OCI-LY1 (cell line): ENCODE measurements around the gene MEA1.
A peak's percentile ranks its signal among the peaks of the same experiment; 100 is the strongest.

Experiments
- H2AFZ ChIP-seq: fragments of 200-600 bp; sonication (generic), shearing (Covaris generic); 2 replicates; pipeline ENCODE4 v1.6.0; 2014; ENCODE audit warnings: antibody characterized with exemption, mild to moderate bottlenecking, low read length
- H3F3A ChIP-seq: fragments of 200-600 bp; sonication (generic), shearing (Covaris generic); 2 replicates; pipeline ENCODE4 v1.6.0; 2014; ENCODE audit warnings: mild to moderate bottlenecking, antibody characterized with exemption, low read length, moderate library complexity; ENCODE audit not compliant: insufficient read depth
- H3K27ac ChIP-seq: fragments of 200-600 bp; sonication (generic); 2 replicates; pipeline ENCODE4 v1.5.1; 2014; ENCODE audit warnings: low read length, mixed run types, mild to moderate bottlenecking, low read depth; ENCODE audit not compliant: poor library complexity, severe bottlenecking
- H3K27me3 ChIP-seq: fragments of 200-600 bp; sonication (generic); 2 replicates; pipeline ENCODE4 v1.6.0; 2014; ENCODE audit warnings: antibody characterized with exemption, mild to moderate bottlenecking, low read length, moderate library complexity; ENCODE audit not compliant: insufficient read depth
- H3K36me3 ChIP-seq: fragments of 200-600 bp; sonication (generic); 2 replicates; pipeline ENCODE4 v1.6.1; 2014; ENCODE audit warnings: mild to moderate bottlenecking, antibody characterized with exemption, low read length, moderate library complexity, mixed read lengths; ENCODE audit not compliant: insufficient read depth
- H3K4me1 ChIP-seq: fragments of 200-600 bp; sonication (generic); 2 replicates; pipeline ENCODE4 v1.5.1; 2014; ENCODE audit warnings: mild to moderate bottlenecking, low read length, moderate library complexity; ENCODE audit not compliant: insufficient read depth, severe bottlenecking
- H3K4me2 ChIP-seq: fragments of 200-600 bp; sonication (generic), shearing (Covaris generic); 2 replicates; pipeline ENCODE4 v1.6.1; 2014; ENCODE audit warnings: low read length
- H3K4me3 ChIP-seq: fragments of 200-600 bp; sonication (generic); 2 replicates; pipeline ENCODE4 v1.5.1; 2014; ENCODE audit warnings: low read length, low read depth, mild to moderate bottlenecking, mixed read lengths; ENCODE audit not compliant: poor library complexity, severe bottlenecking
- H3K79me2 ChIP-seq: fragments of 200-600 bp; shearing (Covaris generic); 2 replicates; pipeline ENCODE4 v1.6.1; 2016; ENCODE audit warnings: mixed run types, low read length, mixed read lengths; ENCODE audit not compliant: insufficient read depth
- H3K9ac ChIP-seq: fragments of 200-600 bp; sonication (generic), shearing (Covaris generic); 2 replicates; pipeline ENCODE4 v1.6.1; 2014; ENCODE audit warnings: mild to moderate bottlenecking, low read length, mixed read lengths
- H3K9me2 ChIP-seq: fragments of 200-600 bp; sonication (generic), shearing (Covaris generic); 2 replicates; pipeline ENCODE4 v1.6.1; 2014; ENCODE audit warnings: low read depth, mild to moderate bottlenecking, low read length, mixed read lengths
- H3K9me3 ChIP-seq: fragments of 200-600 bp; shearing (Covaris generic); 2 replicates; pipeline ENCODE4 v1.6.1; 2014; ENCODE audit warnings: low read length, mixed read lengths
- H4K20me1 ChIP-seq: fragments of 200-600 bp; sonication (generic), shearing (Covaris generic); 2 replicates; pipeline ENCODE4 v1.6.0; 2016; ENCODE audit warnings: mild to moderate bottlenecking, low read length; ENCODE audit not compliant: insufficient read depth
- EZH2 ChIP-seq: fragments of 200-600 bp; sonication (generic), shearing (Covaris generic); IDR thresholded peaks from 2 replicates; pipeline ENCODE4 v1.8.0; 2017; ENCODE audit warnings: borderline replicate concordance, mixed run types, mild to moderate bottlenecking, antibody characterized with exemption, low read length, moderate library complexity, mixed read lengths
- TF ChIP-seq, protein P1 (sequence below): fragments of 200-600 bp; sonication (generic), shearing (Covaris generic); IDR thresholded peaks from 2 replicates; pipeline ENCODE4 v1.5.1; 2017; ENCODE audit warnings: mild to moderate bottlenecking, antibody characterized with exemption, low read length, moderate library complexity, mixed read lengths

The MEA1 gene

DNA sequence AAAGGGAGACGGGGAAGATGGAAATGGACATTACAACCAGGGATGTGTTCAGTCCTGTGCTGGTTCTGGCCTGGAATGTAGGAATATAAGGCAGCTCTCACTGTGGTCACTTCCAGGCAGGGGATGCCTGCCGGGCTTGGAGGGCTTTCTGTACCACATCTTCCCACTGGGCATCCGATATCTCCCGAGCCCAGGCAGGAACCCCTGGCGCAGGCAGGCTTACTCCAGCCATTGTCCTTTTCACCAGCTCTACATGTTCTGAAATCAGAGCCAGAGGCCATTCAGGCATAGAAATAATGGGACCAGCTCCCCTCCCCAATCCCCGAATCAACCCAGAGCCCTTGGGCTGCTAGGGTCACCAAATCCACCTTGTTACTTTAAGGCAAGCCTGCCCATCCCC is 1.4 kb downstream of the MEA1 start:
- Histone ChIP-seq H3K4me3 (peak overlapping the region; percentile 75), H3K4me1 (peaks cover 23% of the 10 kb centered on the region), H3K27me3 (no peaks in the 10 kb centered on the region), H3K27ac (no peak overlapping the region), H3K4me2 (peak overlapping the region; percentile 87), H3F3A (no peaks in the 10 kb centered on the region), H4K20me1 (no peaks in the 10 kb centered on the region), H3K79me2 (peaks cover 10% of the 10 kb centered on the region; the same call in 1 of the 2 replicates), H3K9me2 (no peaks in the 10 kb centered on the region), H2AFZ (no peak overlapping the region), H3K9ac (peak overlapping the region; percentile 89; the same call in 1 of the 2 replicates), H3K9me3 (no peaks in the 10 kb centered on the region), H3K36me3 (peaks cover 53% of the 10 kb centered on the region)
- no peak for TF ChIP-seq EZH2
- TF ChIP-seq, protein P1, sequence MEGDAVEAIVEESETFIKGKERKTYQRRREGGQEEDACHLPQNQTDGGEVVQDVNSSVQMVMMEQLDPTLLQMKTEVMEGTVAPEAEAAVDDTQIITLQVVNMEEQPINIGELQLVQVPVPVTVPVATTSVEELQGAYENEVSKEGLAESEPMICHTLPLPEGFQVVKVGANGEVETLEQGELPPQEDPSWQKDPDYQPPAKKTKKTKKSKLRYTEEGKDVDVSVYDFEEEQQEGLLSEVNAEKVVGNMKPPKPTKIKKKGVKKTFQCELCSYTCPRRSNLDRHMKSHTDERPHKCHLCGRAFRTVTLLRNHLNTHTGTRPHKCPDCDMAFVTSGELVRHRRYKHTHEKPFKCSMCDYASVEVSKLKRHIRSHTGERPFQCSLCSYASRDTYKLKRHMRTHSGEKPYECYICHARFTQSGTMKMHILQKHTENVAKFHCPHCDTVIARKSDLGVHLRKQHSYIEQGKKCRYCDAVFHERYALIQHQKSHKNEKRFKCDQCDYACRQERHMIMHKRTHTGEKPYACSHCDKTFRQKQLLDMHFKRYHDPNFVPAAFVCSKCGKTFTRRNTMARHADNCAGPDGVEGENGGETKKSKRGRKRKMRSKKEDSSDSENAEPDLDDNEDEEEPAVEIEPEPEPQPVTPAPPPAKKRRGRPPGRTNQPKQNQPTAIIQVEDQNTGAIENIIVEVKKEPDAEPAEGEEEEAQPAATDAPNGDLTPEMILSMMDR: no peak

DNA sequence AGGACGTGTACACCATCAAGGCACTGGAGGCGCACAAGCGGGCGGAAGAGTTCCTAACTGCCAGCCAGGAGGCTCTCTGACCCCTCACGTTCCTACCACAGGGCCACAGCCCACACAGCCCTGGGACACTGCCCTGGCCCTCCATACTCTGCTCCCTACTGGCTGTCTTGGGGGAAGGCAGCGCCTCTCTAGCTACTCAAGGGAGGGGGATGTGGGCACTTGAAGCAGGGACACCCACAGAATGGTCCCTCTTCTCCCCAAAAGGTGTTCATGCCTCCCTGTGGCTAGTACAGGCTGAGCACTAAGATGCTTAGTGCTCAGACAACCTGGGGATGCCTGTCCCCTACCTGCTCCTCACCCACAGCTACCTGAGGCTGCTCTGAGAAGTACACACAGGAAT is 2.5 kb downstream of the MEA1 start:
- TF ChIP-seq, protein P1: no peak
- TF ChIP-seq EZH2: no peak
- H3K79me2 ChIP-seq: peaks cover 10% of the 10 kb centered on the region; the same call in 1 of the 2 replicates
- H3K9me2 ChIP-seq: no peaks in the 10 kb centered on the region
- no peak overlapping the region for H2AFZ ChIP-seq
- peaks cover 23% of the 10 kb centered on the region for H3K4me1 ChIP-seq
- no peak overlapping the region; the same call in 1 of the 2 replicates for H3K9ac ChIP-seq
- peaks cover 60% of the 10 kb centered on the region for H3K36me3 ChIP-seq
- no peak overlapping the region for H3K27ac ChIP-seq
- no peaks in the 10 kb centered on the region for H4K20me1 ChIP-seq
- H3K4me3 ChIP-seq: no peak overlapping the region
- H3K27me3 ChIP-seq: no peaks in the 10 kb centered on the region
- no peaks in the 10 kb centered on the region for H3F3A ChIP-seq
- no peak overlapping the region for H3K4me2 ChIP-seq
- no peaks in the 10 kb centered on the region for H3K9me3 ChIP-seq

DNA sequence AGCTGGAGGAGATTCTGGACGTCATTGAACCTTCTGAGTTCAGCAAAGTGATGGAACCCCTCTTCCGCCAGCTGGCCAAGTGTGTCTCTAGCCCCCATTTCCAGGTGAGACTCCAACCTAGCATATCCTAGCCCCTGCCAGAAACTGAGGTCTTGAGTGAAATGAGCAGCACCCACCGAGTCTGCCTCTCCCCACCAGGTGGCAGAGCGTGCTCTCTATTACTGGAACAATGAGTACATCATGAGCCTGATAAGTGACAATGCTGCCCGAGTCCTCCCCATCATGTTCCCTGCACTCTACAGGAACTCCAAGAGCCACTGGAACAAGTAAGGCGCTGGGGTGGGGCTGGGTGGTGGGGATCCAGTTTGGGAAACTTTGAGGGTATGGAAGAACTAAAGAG is 4.6 kb downstream of the MEA1 start:
- no peaks in the 10 kb centered on the region for H3K9me3 ChIP-seq
- peak overlapping the region; percentile 9 for H3K27ac ChIP-seq
- peaks cover 66% of the 10 kb centered on the region for H3K36me3 ChIP-seq
- H3K9ac ChIP-seq: no peak overlapping the region
- no peak overlapping the region for H3K4me2 ChIP-seq
- no peaks in the 10 kb centered on the region for H3K27me3 ChIP-seq
- H3K4me1 ChIP-seq: peaks cover 12% of the 10 kb centered on the region
- H4K20me1 ChIP-seq: no peaks in the 10 kb centered on the region
- TF ChIP-seq, protein P1: peak; percentile 71
- TF ChIP-seq EZH2: no peak
- H3K79me2 ChIP-seq: no peaks in the 10 kb centered on the region
- no peak overlapping the region for H2AFZ ChIP-seq
- H3F3A ChIP-seq: no peaks in the 10 kb centered on the region
- no peaks in the 10 kb centered on the region for H3K9me2 ChIP-seq
- no peak overlapping the region for H3K4me3 ChIP-seq
